Dendritic cell treated with granulocyte-macrophage colony-stimulating factor and Interleukin-4, amounts not matched to agents 40 ng/mL and 50 ng/mL, for 4 days (primary cell): ENCODE measurements around the gene MKX.

Source experiments
- H3K27ac Mint-ChIP-seq: one replicate; pipeline ENCODE4 v1.8.0; 2022; ENCODE audit warnings: mild to moderate bottlenecking, mixed read lengths
- H3K27me3 Mint-ChIP-seq: one replicate; pipeline ENCODE4 v1.8.0; 2022; ENCODE audit warnings: mild to moderate bottlenecking, mixed read lengths
- H3K36me3 Mint-ChIP-seq: one replicate; pipeline ENCODE4 v1.8.0; 2022; ENCODE audit warnings: low read depth, mixed read lengths
- H3K4me1 Mint-ChIP-seq: one replicate; pipeline ENCODE4 v1.8.0; 2022; ENCODE audit warnings: low read depth, mixed read lengths
- H3K4me3 Mint-ChIP-seq: one replicate; pipeline ENCODE4 v1.8.0; 2022; ENCODE audit warnings: mild to moderate bottlenecking, moderate library complexity, mixed read lengths
- H3K9me3 Mint-ChIP-seq: one replicate; pipeline ENCODE4 v1.8.0; 2022; ENCODE audit warnings: mixed read lengths
- intact Hi-C: fragments of 100-400 bp; cut with micrococcal nuclease; formaldehyde crosslinking; loops from one replicate; pipeline ENCODE4 v1.15.0; 2022

The MKX gene

GRCh38 chr10:27723436-27723835 lies 22.2 kb downstream of the MKX start:
- Mint-ChIP-seq H3K36me3 (no peaks in the 10 kb centered on the region), H3K27me3 (peaks cover 6% of the 10 kb centered on the region), H3K4me1 (no peaks in the 10 kb centered on the region), H3K27ac (no peak overlapping the region), H3K9me3 (no peaks in the 10 kb centered on the region), H3K4me3 (no peak overlapping the region)
- intact Hi-C loops: loop anchor here (10.0 kb wide), 1 partner anchor 169 kb away; no protein-coding TSS in a partner anchor

- no peaks in the 10 kb centered on the region for H3K36me3 Mint-ChIP-seq
- no peaks in the 10 kb centered on the region for H3K4me1 Mint-ChIP-seq
- H3K9me3 Mint-ChIP-seq: no peaks in the 10 kb centered on the region
- H3K27ac Mint-ChIP-seq: no peak overlapping the region
- intact Hi-C loops: loop anchor here (10.0 kb wide), 1 partner anchor 166 kb away; no protein-coding TSS in a partner anchor
- H3K4me3 Mint-ChIP-seq: no peak overlapping the region
- H3K27me3 Mint-ChIP-seq: peaks cover 8% of the 10 kb centered on the region
Measured at GRCh38 chr10:27720529-27720928, 25.1 kb downstream of the MKX start.

- intact Hi-C loops: no loop called here
- H3K27ac Mint-ChIP-seq: no peak overlapping the region
- no peak overlapping the region for H3K4me3 Mint-ChIP-seq
- no peaks in the 10 kb centered on the region for H3K36me3 Mint-ChIP-seq
- H3K9me3 Mint-ChIP-seq: no peaks in the 10 kb centered on the region
- no peaks in the 10 kb centered on the region for H3K4me1 Mint-ChIP-seq
- peaks cover 8% of the 10 kb centered on the region for H3K27me3 Mint-ChIP-seq
Measured at GRCh38 chr10:27719052-27719451, 26.6 kb downstream of the MKX start.

- Mint-ChIP-seq H3K4me1 (no peaks in the 10 kb centered on the region), H3K27me3 (peaks cover 8% of the 10 kb centered on the region), H3K9me3 (no peaks in the 10 kb centered on the region), H3K27ac (no peak overlapping the region), H3K36me3 (no peaks in the 10 kb centered on the region), H3K4me3 (no peak overlapping the region)
- intact Hi-C loops: no loop called here
Measured at GRCh38 chr10:27717861-27718260, 27.8 kb downstream of the MKX start.

- H3K36me3 Mint-ChIP-seq: no peaks in the 10 kb centered on the region
- H3K4me1 Mint-ChIP-seq: no peaks in the 10 kb centered on the region
- H3K9me3 Mint-ChIP-seq: no peaks in the 10 kb centered on the region
- no peak overlapping the region for H3K4me3 Mint-ChIP-seq
- H3K27ac Mint-ChIP-seq: no peak overlapping the region
- intact Hi-C loops: no loop called here
- H3K27me3 Mint-ChIP-seq: peaks cover 8% of the 10 kb centered on the region
Measured at GRCh38 chr10:27717224-27717623, 28.4 kb downstream of the MKX start.

- intact Hi-C loops: no loop called here
- H3K9me3 Mint-ChIP-seq: no peaks in the 10 kb centered on the region
- H3K4me3 Mint-ChIP-seq: no peak overlapping the region
- H3K27me3 Mint-ChIP-seq: peaks cover 8% of the 10 kb centered on the region
- no peaks in the 10 kb centered on the region for H3K36me3 Mint-ChIP-seq
- H3K4me1 Mint-ChIP-seq: no peaks in the 10 kb centered on the region
- no peak overlapping the region for H3K27ac Mint-ChIP-seq
Measured at GRCh38 chr10:27716521-27716920, 29.1 kb downstream of the MKX start.

- Mint-ChIP-seq H3K36me3 (no peaks in the 10 kb centered on the region), H3K27ac (no peak overlapping the region), H3K4me1 (no peaks in the 10 kb centered on the region), H3K9me3 (no peaks in the 10 kb centered on the region), H3K4me3 (no peak overlapping the region), H3K27me3 (peaks cover 6% of the 10 kb centered on the region)
- intact Hi-C loops: no loop called here
Measured at GRCh38 chr10:27715505-27715904, 30.1 kb downstream of the MKX start.

GRCh38 chr10:27714349-27714748 lies 31.3 kb downstream of the MKX start:
- no peaks in the 10 kb centered on the region for H3K36me3 Mint-ChIP-seq
- intact Hi-C loops: no loop called here
- H3K4me1 Mint-ChIP-seq: no peaks in the 10 kb centered on the region
- no peaks in the 10 kb centered on the region for H3K9me3 Mint-ChIP-seq
- no peak overlapping the region for H3K4me3 Mint-ChIP-seq
- peaks cover 3% of the 10 kb centered on the region for H3K27me3 Mint-ChIP-seq
- H3K27ac Mint-ChIP-seq: no peak overlapping the region

- no peaks in the 10 kb centered on the region for H3K36me3 Mint-ChIP-seq
- H3K4me3 Mint-ChIP-seq: no peak overlapping the region
- intact Hi-C loops: no loop called here
- H3K9me3 Mint-ChIP-seq: no peaks in the 10 kb centered on the region
- no peak overlapping the region for H3K27ac Mint-ChIP-seq
- H3K27me3 Mint-ChIP-seq: peaks cover 2% of the 10 kb centered on the region
- no peaks in the 10 kb centered on the region for H3K4me1 Mint-ChIP-seq
Measured at GRCh38 chr10:27713941-27714340, 31.7 kb downstream of the MKX start.

GRCh38 chr10:27710014-27710413 lies 35.6 kb downstream of the MKX start:
- Mint-ChIP-seq H3K36me3 (no peaks in the 10 kb centered on the region), H3K9me3 (no peaks in the 10 kb centered on the region), H3K4me3 (no peak overlapping the region), H3K4me1 (no peaks in the 10 kb centered on the region), H3K27ac (no peak overlapping the region), H3K27me3 (no peaks in the 10 kb centered on the region)
- intact Hi-C loops: no loop called here

GRCh38 chr10:27709304-27709703 lies 36.3 kb downstream of the MKX start:
- H3K36me3 Mint-ChIP-seq: no peaks in the 10 kb centered on the region

GRCh38 chr10:27701938-27702537 lies 43.6 kb downstream of the MKX start:
- no peaks in the 10 kb centered on the region for H3K9me3 Mint-ChIP-seq
- intact Hi-C loops: no loop called here
- no peaks in the 10 kb centered on the region for H3K4me1 Mint-ChIP-seq
- H3K36me3 Mint-ChIP-seq: no peaks in the 10 kb centered on the region
- H3K27ac Mint-ChIP-seq: no peak overlapping the region
- no peak overlapping the region for H3K4me3 Mint-ChIP-seq
- peaks cover 7% of the 10 kb centered on the region for H3K27me3 Mint-ChIP-seq

More at GRCh38 chr10:27709304-27709703, 36.3 kb downstream of the MKX start:
- Mint-ChIP-seq H3K27ac (no peak overlapping the region), H3K9me3 (no peaks in the 10 kb centered on the region), H3K4me1 (no peaks in the 10 kb centered on the region), H3K27me3 (no peaks in the 10 kb centered on the region), H3K4me3 (no peak overlapping the region)
- intact Hi-C loops: no loop called here

GRCh38 chr10:27699776-27700175 lies 45.8 kb downstream of the MKX start:
- no peaks in the 10 kb centered on the region for H3K9me3 Mint-ChIP-seq
- no peaks in the 10 kb centered on the region for H3K36me3 Mint-ChIP-seq
- no peaks in the 10 kb centered on the region for H3K4me1 Mint-ChIP-seq
- intact Hi-C loops: no loop called here
- H3K27me3 Mint-ChIP-seq: peaks cover 7% of the 10 kb centered on the region
- no peak overlapping the region for H3K4me3 Mint-ChIP-seq
- H3K27ac Mint-ChIP-seq: no peak overlapping the region

- peaks cover 7% of the 10 kb centered on the region for H3K27me3 Mint-ChIP-seq
- no peaks in the 10 kb centered on the region for H3K36me3 Mint-ChIP-seq
- intact Hi-C loops: no loop called here
- H3K27ac Mint-ChIP-seq: no peak overlapping the region
- H3K9me3 Mint-ChIP-seq: no peaks in the 10 kb centered on the region
- no peak overlapping the region for H3K4me3 Mint-ChIP-seq
- no peaks in the 10 kb centered on the region for H3K4me1 Mint-ChIP-seq
Measured at GRCh38 chr10:27698961-27699360, 46.7 kb downstream of the MKX start.

- no peaks in the 10 kb centered on the region for H3K9me3 Mint-ChIP-seq
- no peak overlapping the region for H3K4me3 Mint-ChIP-seq
- intact Hi-C loops: no loop called here
- peaks cover 7% of the 10 kb centered on the region for H3K27me3 Mint-ChIP-seq
- H3K36me3 Mint-ChIP-seq: no peaks in the 10 kb centered on the region
- no peak overlapping the region for H3K27ac Mint-ChIP-seq
- no peaks in the 10 kb centered on the region for H3K4me1 Mint-ChIP-seq
Measured at GRCh38 chr10:27696466-27696865, 49.2 kb downstream of the MKX start.
